ENCODE measurements around the gene SETD7.
A peak's percentile ranks its signal among the peaks of the same experiment; 100 is the strongest.
"Not testable (repeated sequence)": the region's sequence is repeated elsewhere in the genome, so short reads cannot be mapped to it uniquely, and the experiment has no call there.

Gene SETD7

DNA sequence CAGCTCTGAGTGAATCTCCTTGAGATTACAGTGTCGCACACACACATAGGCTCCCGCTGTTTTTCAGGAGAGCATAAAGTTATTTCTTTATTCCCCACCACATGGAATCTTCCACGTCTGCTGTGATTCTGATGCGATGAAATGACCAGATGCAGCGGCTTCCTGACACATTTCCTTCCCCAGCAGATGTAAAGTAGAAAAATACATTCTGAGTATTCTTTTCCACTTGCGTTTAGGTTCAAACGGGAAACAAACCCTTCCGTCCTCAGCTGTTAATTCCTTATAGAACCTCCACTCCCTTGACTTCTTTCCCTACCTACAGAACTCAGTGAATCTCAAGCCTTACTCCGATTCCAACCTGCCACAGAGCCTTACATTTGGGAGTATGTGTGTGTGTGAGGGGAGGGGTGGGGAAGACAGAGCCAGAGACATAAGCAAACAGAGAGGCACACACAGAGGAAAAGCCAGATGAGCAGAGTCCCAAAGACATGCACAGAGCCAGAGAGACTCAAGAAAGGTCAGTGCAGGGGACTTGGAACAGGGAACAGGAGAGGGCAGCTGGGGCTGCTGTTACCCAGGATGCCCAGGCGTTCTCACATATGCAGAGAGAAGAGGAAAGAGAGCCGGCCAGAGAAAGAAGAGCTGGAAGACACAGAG lies 47.3 kb downstream of the SETD7 start:
- DNase-seq = no peak

GRCh38 chr4:139506774-139507173 lies 49.2 kb downstream of the SETD7 start:
- DNase-seq = no peak

GRCh38 chr4:139503622-139504166 lies 52.3 kb downstream of the SETD7 start:
- no peak for DNase-seq

DNA sequence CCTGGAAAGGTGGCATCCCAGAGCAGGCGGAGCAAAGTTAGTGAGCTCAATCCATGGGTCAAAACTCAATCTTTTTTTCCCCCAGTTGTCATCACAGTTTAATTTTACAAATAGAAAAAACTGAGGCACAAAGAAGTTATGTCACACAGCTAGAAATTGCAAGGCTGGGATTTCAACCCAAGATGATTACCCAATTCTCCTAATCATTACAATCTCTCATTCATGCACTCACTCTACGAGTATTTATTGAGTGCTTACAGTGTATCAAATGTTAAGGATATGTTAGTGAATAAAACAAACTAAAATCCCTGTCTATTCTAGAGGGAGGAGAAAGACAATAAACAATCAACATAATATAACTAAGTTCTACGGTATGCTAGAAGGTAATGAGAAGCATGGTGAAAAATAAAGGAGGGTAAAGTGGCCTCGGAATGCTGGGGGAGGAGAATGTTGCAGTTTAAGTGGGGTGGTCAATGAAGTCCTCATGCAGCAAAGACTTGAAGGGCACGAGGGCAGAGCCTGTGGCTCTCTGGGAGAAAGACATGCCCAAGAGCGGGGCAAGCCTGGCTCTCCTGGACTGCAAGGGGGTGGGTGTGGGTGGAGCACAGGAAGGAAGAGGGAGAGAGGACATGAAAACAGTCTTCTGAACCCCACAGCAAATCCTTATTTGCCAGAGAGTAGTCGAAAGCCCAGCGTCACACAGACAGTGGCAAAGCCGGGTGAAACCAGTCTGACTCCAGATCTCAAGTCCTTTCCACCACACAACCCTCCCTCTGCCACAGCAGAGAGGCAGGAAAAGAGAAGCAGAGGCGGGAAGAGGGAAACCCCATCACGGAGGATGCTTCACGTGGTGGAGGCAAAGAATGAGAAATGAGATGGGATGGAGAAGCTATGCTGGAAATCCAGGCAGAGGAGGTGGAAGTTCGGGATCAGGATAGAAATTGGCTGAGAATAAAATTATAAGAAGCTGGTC lies 53.8 kb downstream of the SETD7 start:
- no peak for DNase-seq

- DNase-seq = no peak
Measured at GRCh38 chr4:139501527-139501926, 54.5 kb downstream of the SETD7 start.

DNA sequence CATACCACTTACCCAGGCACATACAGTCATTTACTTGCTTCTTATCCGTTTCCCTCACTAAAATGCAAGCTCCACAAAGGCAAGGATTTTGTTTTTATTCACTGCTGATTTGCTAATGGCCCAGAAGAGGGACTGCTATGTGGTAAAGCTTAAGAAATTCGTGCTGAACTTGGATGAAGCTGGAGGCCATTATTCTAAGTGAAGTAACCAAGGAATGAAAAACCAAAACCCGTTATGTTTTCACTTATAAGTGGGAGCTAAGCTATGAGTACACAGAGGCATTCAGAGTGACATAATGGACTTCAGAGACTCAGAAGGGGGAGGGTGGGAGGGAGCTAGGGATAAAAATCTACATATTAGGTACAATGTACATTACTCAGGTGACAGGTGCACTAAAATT lies 54.9 kb downstream of the SETD7 start:
- DNase-seq = no peak

- no peak for DNase-seq
Measured at GRCh38 chr4:139499186-139499585, 56.8 kb downstream of the SETD7 start.

DNA sequence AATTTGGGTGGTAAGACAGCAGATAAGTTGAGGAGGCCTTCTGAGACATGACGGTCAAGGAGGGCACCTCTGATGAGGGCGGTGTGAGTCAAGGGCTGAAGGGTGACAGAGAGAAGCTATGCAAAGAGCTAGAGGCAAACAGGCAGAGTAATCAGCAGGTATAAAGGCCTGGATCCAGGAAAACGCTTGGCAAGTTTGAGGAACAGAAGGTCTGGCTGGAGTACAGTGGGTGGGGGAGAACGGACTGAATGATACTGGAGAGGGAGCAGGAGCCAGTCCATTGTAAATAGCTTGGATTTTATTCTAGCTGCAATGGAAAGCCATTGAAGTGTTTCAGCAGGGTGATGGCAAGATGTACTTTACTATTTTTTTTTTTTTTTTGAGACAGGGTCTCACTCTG lies 62.8 kb downstream of the SETD7 start:
- no peak for DNase-seq

DNA sequence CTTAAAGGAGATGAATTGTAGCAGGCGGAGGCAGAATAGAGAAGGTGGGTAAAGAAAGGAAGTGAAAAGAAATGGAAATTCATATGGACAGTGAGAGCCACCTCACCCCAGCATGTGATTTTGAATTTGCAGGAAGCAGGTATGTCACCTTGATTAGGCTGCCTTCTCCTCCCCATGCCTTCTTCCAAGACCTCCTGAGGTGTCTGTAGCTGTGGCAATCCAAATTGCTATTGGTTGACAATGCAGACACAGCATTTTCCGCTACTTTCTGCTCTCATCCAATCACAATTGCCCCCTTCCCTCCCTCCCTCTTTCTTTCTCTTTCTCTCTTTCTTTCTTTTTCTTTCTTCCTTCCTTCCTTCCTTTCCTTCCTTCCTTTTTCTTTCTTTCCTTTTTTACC lies 63.6 kb downstream of the SETD7 start:
- no peak for DNase-seq

DNA sequence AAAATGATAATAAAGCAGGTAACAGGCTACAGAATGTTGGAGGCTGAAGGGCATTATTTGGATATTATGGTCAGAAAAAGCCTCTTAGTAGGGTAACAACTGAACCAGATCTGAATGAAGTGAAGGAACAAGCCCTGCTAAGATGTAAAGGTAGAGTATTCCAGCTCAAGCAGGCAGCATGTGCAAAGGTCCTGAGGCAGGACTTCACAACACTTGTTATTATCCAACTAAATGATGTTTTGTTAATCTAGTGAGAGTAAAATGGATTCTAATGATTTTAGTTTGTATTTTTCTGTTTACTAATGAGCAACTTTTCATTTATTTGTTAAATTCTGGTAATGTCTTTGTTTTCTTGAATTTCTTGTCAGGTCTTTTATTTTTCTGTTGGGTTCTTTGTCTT lies 66.4 kb downstream of the SETD7 start:
- no peak for DNase-seq

GRCh38 chr4:139488442-139488841 lies 67.6 kb downstream of the SETD7 start:
- no peak for DNase-seq

DNA sequence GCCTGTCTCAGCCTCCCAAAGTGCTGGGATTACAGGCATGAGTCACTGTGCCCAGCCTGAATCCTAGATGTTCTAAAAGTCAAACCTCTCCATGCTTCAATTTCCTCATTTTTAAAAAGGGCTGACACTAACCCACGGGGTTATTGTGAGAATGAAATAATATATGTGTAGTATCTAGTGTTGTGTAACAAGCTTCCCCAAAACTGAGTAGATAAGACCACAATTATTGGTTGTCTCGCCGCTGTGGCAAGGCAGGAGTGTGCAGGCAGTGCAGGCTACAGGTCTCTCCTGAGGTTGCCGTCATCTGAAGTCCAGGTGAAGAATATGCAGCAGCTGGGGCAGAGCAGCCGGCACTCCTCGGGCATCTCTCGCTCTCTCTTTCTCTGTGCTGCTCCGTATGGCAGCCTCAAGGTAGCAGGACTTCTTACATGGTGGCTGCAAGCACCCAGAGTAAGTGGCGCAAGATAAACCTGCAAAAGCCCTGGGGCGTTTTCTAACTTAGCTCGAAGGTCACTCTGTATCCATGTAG lies 71.2 kb downstream of the SETD7 start:
- DNase-seq = peak; percentile 66

GRCh38 chr4:139483000-139483399 lies 73.0 kb downstream of the SETD7 start:
- no peak for DNase-seq

- no peak for DNase-seq
Measured at GRCh38 chr4:139481465-139481864, 74.6 kb downstream of the SETD7 start.

DNA sequence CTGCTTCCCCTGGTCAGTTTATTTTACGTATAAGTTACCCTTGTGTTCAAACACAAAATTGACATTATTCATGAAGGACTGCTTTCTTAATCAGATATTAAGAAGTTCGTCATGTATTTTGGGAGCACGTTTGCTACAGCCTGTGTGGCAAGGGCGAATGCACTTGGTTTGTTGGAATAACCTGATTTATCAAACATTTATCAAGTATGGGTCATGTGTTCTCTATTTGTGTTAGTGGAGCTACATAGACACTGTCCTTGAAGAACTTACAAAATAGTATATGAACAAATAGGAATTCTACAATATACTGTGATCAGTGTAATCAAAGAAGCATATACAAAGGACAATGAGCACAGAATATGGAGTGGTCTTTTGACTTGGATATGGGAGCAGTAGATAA lies 79.7 kb downstream of the SETD7 start:
- DNase-seq = no peak

DNA sequence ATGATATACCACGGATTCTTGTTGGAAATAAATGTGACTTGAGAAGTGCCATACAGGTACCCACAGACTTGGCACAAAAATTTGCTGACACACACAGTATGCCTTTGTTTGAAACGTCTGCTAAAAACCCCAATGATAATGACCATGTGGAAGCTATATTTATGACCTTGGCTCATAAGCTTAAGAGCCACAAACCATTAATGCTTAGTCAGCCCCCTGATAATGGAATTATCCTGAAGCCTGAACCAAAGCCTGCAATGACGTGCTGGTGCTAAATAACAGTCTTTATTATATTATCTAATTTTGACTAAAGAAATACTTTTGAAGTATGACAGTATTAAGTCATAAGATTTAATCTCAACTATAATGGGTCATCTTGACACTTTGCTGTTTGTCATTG lies 83.2 kb downstream of the SETD7 start:
- no peak for DNase-seq

GRCh38 chr4:139470997-139471665 lies 84.9 kb downstream of the SETD7 start:
- no peak for DNase-seq

DNA sequence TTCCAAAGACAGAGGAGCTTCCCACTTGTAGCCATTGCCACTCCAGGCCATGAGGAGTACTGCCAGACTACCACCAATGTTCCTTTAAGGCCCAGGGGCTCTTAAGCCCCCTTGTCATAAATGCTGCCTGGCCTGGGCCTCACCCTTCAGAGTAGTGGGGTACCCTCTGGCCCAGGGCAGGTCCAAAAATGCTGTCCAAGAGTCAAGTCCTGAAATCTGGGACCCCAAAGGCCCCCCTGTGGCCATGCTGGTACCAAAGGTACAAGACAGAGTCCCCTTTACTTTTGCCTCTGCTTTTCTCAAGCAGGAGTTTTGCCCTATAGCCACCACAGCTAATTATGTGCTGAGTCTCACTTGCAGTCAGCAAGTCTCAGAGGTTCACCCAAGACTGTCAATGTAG lies 85.7 kb downstream of the SETD7 start:
- no peak for DNase-seq

GRCh38 chr4:139469869-139470268 lies 86.2 kb downstream of the SETD7 start:
- no peak for DNase-seq

DNA sequence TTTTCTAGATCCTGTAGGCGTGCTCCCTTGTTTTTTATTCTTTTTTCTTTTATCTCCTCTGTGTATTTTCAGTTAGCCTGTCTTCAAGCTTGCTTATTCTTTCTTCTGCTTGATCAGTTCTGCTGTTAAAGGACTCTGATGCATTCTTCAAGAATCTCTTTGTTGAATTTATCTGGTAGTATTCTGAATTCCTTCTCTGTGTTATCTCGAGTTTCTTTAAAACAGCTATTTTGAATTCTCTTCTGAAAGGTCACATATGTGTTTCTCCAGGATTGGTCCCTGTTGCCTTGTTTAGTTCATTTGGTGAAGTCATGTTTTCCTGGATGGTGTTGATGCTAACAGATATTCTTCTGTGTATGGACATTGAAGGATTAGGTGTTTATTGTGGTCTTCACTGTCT lies 86.8 kb downstream of the SETD7 start:
- no peak for DNase-seq

GRCh38 chr4:139468756-139469155 lies 87.3 kb downstream of the SETD7 start:
- not testable (repeated sequence) for DNase-seq

- no peak for DNase-seq
Measured at GRCh38 chr4:139465922-139466321, 90.1 kb downstream of the SETD7 start.

GRCh38 chr4:139464512-139464911 lies 91.5 kb downstream of the SETD7 start:
- DNase-seq = not testable (repeated sequence)

Measured in hematopoietic multipotent progenitor cell treated with erythropoietin and hydrocortisone succinate and interleukin-3 and kit ligand, for 4 days (in vitro differentiated cells).